Hypothalamus (tissue), 51 donors: ENCODE results near the gene TMEM43.
A peak's percentile ranks its signal among the peaks of the same experiment; 100 is the strongest.

Experiments
- DNase-seq, 51 donors: peaks; one replicate each; lab custom pipeline; 2025; lab: John Stamatoyannopoulos, UW

TMEM43 gene

DNA sequence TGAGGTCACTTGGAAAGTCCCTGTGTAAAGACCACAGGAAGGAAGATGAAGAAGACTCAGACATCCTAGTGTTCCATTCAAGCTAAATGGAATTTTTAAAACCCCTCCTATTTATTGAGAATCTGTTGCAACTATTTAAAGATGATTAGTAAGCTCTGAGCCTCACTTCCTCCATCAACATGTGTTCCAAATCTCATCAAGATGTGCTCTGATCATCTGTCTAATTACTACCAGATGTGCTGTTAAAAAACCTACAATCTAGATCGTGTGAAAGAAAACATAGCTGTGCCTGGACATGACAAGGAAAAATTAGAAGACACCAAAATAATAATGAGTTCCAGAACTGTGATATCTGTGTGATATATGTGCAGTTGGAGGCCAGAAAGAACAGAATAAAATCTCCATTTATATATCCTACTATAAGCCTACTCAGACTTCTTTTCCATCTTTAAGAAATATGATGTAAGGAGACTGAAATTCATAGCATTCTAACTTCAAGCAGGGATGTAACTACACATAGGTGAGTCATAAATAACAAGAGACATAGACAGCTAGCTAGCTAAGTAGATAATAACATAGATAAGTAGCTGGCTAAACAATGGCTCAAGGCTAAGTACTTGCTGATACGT is 45.8 kb downstream of the TMEM43 start:
- no peak for DNase-seq

DNA sequence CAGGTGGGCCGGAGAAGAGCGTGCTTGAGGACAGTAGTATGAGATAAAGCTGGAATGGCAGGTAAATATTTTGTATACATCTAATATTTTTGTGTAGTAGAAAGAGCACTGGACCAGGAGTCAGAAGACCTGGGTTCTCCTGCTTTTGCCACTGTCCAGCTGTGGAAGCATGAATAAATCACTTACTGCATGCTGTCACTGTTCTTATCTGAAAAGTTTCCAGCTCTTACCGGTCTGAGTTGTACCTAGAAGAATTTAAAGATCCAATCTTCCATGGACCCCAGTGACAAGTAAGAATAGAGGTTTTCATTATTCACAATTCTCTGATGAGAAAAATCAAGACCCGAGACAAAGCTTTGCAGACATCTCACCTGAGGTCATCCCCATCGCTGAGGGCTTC is 47.6 kb downstream of the TMEM43 start:
- no peak for DNase-seq

DNA sequence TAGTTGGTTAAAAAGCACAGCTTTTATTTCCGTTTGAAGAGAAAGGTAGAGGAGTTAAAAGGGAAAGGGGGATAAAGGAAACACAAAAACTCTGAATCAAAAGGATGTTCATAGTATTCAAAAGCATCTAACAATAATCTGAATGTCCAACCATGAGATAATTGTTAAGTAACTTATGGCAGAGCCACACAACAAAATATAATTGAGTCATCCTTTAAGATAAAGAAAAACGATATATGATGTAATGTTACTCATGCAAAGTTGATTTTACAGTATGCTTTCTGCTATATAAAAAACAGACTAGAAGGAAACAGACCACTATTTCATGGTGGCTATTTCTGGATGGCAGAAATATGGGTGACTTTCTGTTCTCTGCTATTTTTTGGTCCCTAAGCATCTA is 49.6 kb downstream of the TMEM43 start:
- no peak for DNase-seq

DNA sequence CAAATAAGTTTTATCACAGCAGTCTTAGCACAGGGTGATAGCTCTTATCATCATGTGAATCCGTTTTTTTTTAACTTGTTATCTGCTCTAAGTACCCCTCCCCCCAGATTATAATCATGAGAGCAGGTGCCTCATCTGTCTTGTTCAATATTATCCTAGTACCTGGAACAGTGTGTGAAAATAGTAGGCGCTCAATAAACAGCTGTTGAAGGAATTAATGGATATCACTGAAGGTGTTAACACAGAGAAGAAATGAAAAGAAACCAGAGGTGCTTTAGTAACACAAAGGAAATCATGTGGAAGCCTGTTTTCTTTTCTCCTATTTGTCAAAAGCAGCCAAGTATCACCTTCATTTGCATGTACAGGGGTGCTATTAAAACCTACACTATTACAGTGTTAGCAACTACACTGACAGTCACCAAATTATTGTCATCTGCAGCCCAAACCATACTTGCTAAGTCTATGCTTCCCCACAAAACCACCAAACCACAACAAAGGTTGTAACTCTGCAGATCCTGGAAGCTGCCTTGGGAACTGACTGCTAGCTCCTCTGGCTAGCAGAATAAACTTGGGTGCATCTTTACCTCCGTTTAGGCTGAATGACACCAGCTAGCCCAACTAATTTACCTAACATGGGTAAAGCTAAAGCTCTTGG is 50.7 kb downstream of the TMEM43 start:
- no peak for DNase-seq

DNA sequence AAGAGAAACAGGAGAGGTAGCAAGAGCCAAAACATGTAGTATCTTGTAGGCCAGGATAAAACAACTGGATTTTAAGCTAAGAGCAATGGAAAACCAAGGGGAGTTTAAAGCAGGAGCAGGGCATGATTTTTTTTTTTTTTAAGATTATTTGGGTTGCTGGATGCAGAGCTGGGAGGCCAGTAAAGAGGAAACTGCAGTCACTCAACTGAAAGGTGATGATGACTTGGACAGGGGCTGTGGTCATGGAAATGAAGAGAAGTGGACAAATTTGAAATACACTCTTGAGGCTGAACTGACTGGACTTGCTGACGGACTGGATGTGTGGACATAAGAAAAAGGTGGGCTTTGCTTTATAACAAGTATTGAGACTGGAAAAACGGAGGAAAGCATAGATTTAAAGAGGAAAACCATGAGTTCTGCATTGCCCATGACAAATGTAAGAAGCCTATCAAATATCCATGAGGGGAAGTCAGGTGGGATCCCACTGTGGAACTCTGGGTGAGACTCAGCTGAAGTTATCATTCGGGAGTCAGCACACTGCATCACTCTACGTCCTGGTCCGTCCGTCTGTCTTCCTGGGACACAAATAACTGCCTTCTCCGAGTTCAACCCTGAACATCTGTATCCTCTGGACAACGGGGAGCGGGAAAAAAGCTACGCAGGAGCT is 52.9 kb downstream of the TMEM43 start:
- DNase-seq = peak in 3 of 51 donors; percentile 34 to 76 (median 52)

DNA sequence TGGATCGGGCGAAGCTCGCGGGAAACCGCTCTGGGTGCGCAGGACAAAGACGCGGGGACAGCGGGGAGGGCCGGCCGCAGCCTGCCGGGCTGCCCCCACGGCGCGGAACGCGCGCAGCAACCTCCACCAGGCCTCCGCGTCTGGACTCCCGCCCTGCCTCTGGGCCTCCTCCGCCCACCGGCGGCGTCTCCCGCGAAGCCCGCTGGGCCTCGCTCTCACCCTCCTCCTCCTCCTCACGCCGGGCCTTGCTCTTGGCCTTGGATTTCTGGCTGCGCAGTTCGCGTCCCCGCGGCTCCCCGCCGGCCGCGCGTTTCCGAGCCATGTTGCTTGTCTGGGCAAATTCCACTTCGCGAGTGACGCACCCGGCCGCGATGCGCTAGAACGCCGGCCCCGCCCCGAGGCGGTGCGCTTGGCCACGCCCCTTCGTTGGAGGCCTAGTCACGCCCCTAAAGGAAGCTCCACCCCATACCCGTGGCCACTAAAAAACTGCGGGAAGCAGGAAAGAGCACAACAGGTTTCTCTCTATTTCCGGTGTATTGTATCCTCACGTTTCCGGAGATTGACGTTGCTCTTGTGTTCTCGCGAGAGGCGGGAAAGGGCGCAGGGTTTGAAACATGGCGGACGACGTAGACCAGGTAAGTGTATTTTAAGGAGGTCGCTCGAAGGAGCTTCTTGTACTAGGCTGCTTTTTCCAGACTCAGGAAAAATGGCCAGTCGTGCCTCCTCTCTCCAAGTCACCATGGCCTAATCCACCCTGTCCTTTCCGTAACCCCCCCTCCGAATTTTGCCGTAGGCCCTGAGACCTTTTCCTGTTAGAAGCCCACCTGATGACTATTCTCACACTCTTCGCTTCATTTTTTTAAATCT is 53.6 kb downstream of the TMEM43 start, which contains the start of the genes LSM3 and XPC:
TSS of gene LSM3 (plus strand) at position 571 of the 867 bp plus-strand sequence. CDS start at position 615, 44 bp downstream.
TSS of gene XPC (minus strand) at position 355 of the 867 bp plus-strand sequence. CDS start at position 322, 33 bp downstream.
- DNase-seq = peak; percentile 60 to 98 (median 94)

DNA sequence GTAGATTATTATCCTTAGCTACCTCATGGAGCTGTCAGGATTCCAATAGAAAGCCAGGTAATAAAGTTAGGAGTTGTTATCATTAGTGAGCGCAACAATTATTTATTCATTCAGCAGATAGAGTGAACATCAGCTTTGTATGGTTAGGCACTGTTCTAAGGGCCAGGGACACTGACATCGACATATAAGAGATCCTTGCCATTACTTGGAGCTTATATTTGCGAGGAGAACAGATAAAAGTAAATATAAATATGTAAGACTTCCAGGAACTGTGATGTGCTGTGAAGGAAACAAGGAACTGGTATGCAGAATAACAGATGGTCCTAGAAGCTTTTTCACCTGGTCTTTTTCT is 54.2 kb downstream of the TMEM43 start:
- DNase-seq = no peak

DNA sequence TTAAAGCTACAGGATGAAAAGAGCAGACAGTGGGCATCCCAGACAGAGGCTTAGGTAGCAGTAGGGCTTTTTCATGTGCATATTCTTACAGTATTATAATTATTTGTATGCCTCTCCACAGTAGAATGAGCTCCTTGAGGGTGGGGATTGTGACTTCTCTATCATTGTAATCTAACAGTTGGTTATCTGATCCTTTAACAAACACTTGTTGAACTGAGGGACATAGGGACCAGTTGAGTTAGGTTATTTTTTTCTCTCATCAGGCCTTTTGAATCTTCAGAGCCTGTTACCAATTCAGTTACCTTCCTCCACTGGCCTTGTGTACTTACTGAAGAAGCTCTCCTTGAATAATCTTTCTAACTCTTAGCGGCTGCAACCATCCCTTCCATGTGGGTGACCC is 54.9 kb downstream of the TMEM43 start:
- DNase-seq = no peak

DNA sequence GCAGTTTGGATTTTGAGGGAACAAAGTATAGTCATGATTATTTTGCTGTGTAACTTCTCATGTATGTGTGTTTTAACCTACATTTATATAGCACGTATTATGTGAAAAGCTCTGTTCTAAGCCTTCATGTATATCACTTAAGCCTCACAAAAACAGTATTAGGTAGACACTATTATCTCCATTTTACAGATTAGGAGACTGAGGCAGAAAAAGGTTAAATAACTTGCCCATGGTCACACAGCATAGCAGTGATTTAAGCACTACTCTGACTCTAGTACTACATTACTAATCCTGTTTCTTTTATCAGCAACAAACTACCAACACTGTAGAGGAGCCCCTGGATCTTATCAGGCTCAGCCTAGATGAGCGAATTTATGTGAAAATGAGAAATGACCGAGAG is 56.4 kb downstream of the TMEM43 start:
- no peak for DNase-seq

DNA sequence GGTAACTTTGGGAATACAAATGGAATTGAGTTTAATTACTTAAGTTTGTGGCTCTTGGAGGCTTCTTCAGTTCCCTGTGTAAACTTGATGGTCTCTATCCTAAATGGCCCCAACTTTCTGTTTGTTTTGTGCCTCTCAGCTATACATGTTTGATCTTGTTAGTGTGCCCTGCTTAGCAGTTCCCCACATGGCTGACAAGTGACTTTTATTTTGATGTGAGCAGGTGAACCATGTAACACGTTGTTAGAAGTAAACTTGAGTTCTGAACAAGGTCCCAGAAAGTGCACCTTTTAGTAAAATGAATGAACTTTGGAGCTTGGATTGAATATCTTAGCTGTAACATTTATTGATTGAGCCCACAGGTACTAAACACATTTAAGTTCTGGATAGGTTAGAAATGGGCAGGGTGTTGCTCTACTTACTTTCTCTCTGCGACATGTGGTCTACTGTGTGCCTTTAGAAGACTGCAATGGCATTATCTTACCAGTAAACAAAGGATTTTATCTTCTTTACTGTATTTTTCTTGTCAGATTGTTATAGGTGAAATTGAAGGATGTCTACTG is 58.2 kb downstream of the TMEM43 start:
- DNase-seq = no peak

DNA sequence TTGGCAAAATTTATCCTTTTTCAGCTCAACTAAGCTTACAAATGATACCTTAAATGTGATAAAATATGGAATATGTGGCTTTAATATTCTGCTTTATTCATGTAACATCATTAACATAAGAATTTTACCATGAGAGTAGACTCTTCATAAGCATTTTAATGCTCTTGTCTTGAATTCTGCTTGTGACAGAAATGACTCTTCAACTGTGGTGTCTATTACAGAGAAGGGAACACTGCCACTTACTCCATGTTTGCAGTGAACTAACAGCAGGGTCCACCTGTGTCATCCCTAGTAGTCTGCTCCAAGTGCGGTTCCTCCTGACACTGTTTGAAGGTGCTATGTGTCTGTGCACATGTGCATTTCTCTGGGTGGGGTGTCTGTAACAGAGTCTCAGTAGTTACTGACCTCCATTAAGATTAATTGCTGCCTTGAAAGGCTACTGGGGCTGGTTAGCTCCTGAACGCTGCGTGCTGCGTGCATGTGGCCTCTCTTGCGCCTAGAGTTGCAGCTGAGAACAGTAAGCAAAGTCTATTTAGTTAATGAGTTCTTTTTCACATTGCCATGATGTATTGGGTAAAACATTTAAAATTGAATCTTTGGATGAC is 62.1 kb downstream of the TMEM43 start:
- DNase-seq = no peak

DNA sequence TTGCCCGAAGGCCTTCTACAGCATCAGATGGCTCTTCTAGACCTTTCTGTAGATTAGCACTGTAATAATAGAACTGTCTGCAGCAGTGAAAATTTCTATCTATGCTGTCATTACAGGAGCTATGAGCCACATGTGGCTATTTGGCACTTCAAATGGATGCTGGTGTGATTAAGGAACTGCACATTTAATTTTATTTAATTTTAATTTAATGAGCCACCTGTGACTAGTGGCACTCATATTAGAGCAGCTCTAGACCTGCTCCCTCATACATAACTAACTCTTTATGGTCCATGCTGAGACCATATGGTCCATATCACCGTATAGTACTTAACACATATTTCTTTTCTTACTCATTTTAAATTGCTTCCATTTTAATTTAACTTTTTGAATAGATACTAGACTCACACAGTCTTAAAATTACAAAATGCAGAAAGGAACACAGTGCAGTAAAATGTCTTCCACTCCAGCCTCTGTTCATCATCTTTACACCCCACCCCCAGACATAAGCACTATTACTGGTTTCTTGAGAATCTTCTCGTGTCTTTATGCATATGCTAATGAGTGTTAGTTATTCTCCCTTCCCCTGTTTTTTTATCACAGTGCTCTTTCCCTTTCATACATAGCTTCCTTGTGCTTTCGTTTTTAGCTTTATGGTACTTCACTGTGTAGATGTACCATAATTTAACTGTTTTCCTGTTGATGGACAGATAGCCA is 63.3 kb downstream of the TMEM43 start:
- DNase-seq = no peak
